ENCODE results near the gene OR5B2.
A peak's percentile ranks its signal among the peaks of the same experiment; 100 is the strongest.
"Not testable (repeated sequence)": the region's sequence is repeated elsewhere in the genome, so short reads cannot be mapped to it uniquely, and the experiment has no call there.

OR5B2 gene

DNA sequence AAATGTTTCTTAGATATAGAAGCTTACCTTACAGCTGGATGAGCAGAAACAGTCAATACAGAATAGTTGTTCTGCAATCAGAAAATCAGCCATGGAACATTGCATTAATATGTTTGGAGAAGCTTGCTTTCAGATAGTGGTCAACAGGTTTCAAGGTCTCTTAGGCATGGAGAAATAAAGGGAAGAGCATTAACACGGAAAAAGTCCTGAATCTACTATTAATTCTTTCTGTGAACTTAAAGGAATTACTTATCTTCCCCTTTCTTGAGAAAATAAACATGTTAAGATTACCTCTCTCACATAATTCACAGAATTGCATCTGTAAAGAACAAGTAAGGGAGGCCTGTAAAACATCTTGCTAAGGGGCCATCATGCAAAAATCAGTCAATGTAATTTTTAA is 21.1 kb downstream of the OR5B2 start, which contains the start of gene OR5B3:
Gene OR5B3, minus strand, starts transcription at position 101 of the 400 bp plus-strand sequence. CDS start 3,465 bp downstream, outside the sequence.
- H2BK5ac ChIP-seq (ENCODE audit: low read length), result no peak within 1 kb of the TSS
- H3K79me2 ChIP-seq (ENCODE audit: control insufficient read depth, insufficient read depth, low read length), result no peaks in the 10 kb centered on the region
- H4K8ac ChIP-seq (ENCODE audit: low read depth, low read length), result no peak within 1 kb of the TSS
- H3K4me2 ChIP-seq (ENCODE audit: low read length), result no peak within 1 kb of the TSS
- WGBS (ENCODE audit: extremely low coverage, insufficient coverage, low lambda C conversion rate), result no CpG with 5 or more reads among the region's 1 CpG
- no peak for DNase-seq
- no peaks in the 10 kb centered on the region for H3K4me1 ChIP-seq (ENCODE audit: control insufficient read depth, low read depth, low read length)
- H4K5ac ChIP-seq (ENCODE audit: low read length), result no peak within 1 kb of the TSS
- no peak within 1 kb of the TSS for H3K9ac ChIP-seq (ENCODE audit: low read length)
- H3K27ac ChIP-seq (ENCODE audit: low read depth, low read length), result no peak within 1 kb of the TSS
- H3K4ac ChIP-seq (ENCODE audit: low read depth, low read length), result no peak within 1 kb of the TSS
- no peak within 1 kb of the TSS for H2BK120ac ChIP-seq (ENCODE audit: low read depth, low read length)
- H3K23ac ChIP-seq (ENCODE audit: low read length), result no peak within 1 kb of the TSS
- no peaks in the 10 kb centered on the region for H3K36me3 ChIP-seq (ENCODE audit: control insufficient read depth, insufficient read depth, low read length)
- H2AK5ac ChIP-seq (ENCODE audit: low read length), result no peak within 1 kb of the TSS
- no peaks in the 10 kb centered on the region for H3K79me1 ChIP-seq (ENCODE audit: low read length)
- H3K18ac ChIP-seq (ENCODE audit: low read length), result no peak within 1 kb of the TSS
- H2BK15ac ChIP-seq (replicated peaks; ENCODE audit: low read depth), result no peak within 1 kb of the TSS
- H3K27me3 ChIP-seq (ENCODE audit: insufficient read depth, low read length, poor library complexity), result no peaks in the 10 kb centered on the region
- H3K56ac ChIP-seq (ENCODE audit: low read length), result no peak within 1 kb of the TSS
- H3K4me3 ChIP-seq (ENCODE audit: low read length), result no peak within 1 kb of the TSS

DNA sequence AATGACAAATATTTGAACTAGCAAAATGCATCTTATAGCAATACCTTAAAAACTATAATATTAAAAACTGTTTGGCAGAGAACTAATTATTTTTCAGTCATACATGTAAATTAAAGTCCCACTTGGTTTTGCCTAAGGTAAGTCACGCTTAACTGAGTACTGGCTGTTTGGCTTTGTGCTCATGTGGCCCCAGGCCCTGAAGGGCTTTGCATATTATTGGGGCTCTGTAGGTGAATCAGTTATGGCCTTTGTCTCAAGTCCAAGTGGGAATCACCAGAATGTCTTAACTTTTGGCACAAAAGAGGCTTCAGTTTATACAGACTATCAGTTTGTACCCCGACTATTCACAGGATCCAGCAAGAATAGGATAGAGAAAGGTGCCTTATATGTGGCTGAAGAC is 28.3 kb downstream of the OR5B2 start:
- H3K79me1 ChIP-seq (ENCODE audit: low read length); H3K79me2 ChIP-seq (ENCODE audit: control insufficient read depth, insufficient read depth, low read length); H3K27me3 ChIP-seq (ENCODE audit: insufficient read depth, low read length, poor library complexity); H3K56ac ChIP-seq (ENCODE audit: low read length); DNase-seq; H3K27ac ChIP-seq (ENCODE audit: low read depth, low read length); H4K8ac ChIP-seq (ENCODE audit: low read depth, low read length); H3K23ac ChIP-seq (ENCODE audit: low read length); H3K4me1 ChIP-seq (ENCODE audit: control insufficient read depth, low read depth, low read length); H2AK5ac ChIP-seq (ENCODE audit: low read length); H3K18ac ChIP-seq (ENCODE audit: low read length); H3K4me3 ChIP-seq (ENCODE audit: low read length); H2BK120ac ChIP-seq (ENCODE audit: low read depth, low read length); H2BK5ac ChIP-seq (ENCODE audit: low read length); H3K4ac ChIP-seq (ENCODE audit: low read depth, low read length); H3K36me3 ChIP-seq (ENCODE audit: control insufficient read depth, insufficient read depth, low read length); H4K5ac ChIP-seq (ENCODE audit: low read length); H3K9ac ChIP-seq (ENCODE audit: low read length); H3K4me2 ChIP-seq (ENCODE audit: low read length); H2BK15ac ChIP-seq (replicated peaks; ENCODE audit: low read depth): not testable (repeated sequence)
- WGBS (ENCODE audit: extremely low coverage, insufficient coverage, low lambda C conversion rate), result no CpG with 5 or more reads among the region's 2 CpGs

DNA sequence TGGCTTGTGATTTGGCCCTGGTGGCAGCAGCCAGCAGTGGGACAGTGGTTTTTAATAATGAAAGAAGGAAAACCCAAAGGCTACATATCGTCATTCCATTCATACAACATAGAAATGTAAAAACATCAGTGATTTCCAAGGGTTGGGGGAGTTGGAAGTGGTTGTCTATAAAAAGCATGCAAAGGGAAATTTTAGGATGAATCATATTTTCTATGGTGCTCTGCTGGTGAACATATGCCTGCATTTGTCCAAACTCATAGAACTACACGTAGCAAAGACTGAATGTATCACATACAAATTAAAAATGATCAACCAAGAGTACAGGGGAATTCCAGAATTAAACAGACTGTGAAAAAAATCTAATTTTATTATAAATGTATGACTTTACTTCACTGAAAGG is 32.3 kb downstream of the OR5B2 start:
- no peaks in the 10 kb centered on the region for H3K79me1 ChIP-seq (ENCODE audit: low read length)
- no peak overlapping the region for H2BK5ac ChIP-seq (ENCODE audit: low read length)
- no peak overlapping the region for H3K9ac ChIP-seq (ENCODE audit: low read length)
- no peak overlapping the region for H3K4me2 ChIP-seq (ENCODE audit: low read length)
- H4K5ac ChIP-seq (ENCODE audit: low read length), result no peak overlapping the region
- H3K56ac ChIP-seq (ENCODE audit: low read length), result no peak overlapping the region
- no peak overlapping the region for H2BK15ac ChIP-seq (replicated peaks; ENCODE audit: low read depth)
- H3K23ac ChIP-seq (ENCODE audit: low read length), result no peak overlapping the region
- no peaks in the 10 kb centered on the region for H3K27me3 ChIP-seq (ENCODE audit: insufficient read depth, low read length, poor library complexity)
- H4K8ac ChIP-seq (ENCODE audit: low read depth, low read length), result no peak overlapping the region
- no peaks in the 10 kb centered on the region for H3K79me2 ChIP-seq (ENCODE audit: control insufficient read depth, insufficient read depth, low read length)
- H2AK5ac ChIP-seq (ENCODE audit: low read length), result no peak overlapping the region
- WGBS (ENCODE audit: extremely low coverage, insufficient coverage, low lambda C conversion rate), result no CpG with 5 or more reads among the region's 2 CpGs
- no peak overlapping the region for H2BK120ac ChIP-seq (ENCODE audit: low read depth, low read length)
- no peak overlapping the region for H3K18ac ChIP-seq (ENCODE audit: low read length)
- H3K4me3 ChIP-seq (ENCODE audit: low read length), result no peak overlapping the region
- H3K4ac ChIP-seq (ENCODE audit: low read depth, low read length), result no peak overlapping the region
- no peaks in the 10 kb centered on the region for H3K36me3 ChIP-seq (ENCODE audit: control insufficient read depth, insufficient read depth, low read length)
- no peak for DNase-seq
- H3K4me1 ChIP-seq (ENCODE audit: control insufficient read depth, low read depth, low read length), result no peaks in the 10 kb centered on the region
- no peak overlapping the region for H3K27ac ChIP-seq (ENCODE audit: low read depth, low read length)

DNA sequence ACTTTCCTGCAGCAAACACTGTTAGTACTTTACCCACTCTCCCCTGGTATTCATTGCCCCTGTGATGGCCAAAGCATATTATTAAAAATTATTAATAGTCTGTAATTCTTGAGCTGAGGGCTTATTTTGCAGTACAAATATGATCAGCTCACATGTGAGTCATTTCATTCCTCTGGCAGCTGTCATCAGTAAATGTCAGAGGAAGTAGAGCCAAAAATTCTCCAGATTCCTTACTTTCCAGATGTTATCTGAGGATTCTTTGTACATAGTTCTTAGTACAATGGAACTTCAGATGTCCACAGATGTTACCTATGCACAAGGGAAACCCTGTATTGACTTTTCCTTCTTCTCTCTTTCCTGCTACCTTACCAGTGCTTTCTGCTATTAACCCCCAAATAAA is 33.7 kb downstream of the OR5B2 start:
- Histone ChIP-seq H4K8ac (ENCODE audit: low read depth, low read length) (no peak overlapping the region), H3K79me2 (ENCODE audit: control insufficient read depth, insufficient read depth, low read length) (no peaks in the 10 kb centered on the region), H2AK5ac (ENCODE audit: low read length) (no peak overlapping the region), H3K4me2 (ENCODE audit: low read length) (no peak overlapping the region), H3K79me1 (ENCODE audit: low read length) (no peaks in the 10 kb centered on the region), H3K4ac (ENCODE audit: low read depth, low read length) (no peak overlapping the region), H3K27me3 (ENCODE audit: insufficient read depth, low read length, poor library complexity) (no peaks in the 10 kb centered on the region), H3K36me3 (ENCODE audit: control insufficient read depth, insufficient read depth, low read length) (no peaks in the 10 kb centered on the region), H3K23ac (ENCODE audit: low read length) (no peak overlapping the region), H3K9ac (ENCODE audit: low read length) (no peak overlapping the region), H2BK15ac (replicated peaks; ENCODE audit: low read depth) (no peak overlapping the region), H2BK120ac (ENCODE audit: low read depth, low read length) (no peak overlapping the region), H4K5ac (ENCODE audit: low read length) (no peak overlapping the region), H3K56ac (ENCODE audit: low read length) (no peak overlapping the region), H3K4me3 (ENCODE audit: low read length) (no peak overlapping the region), H2BK5ac (ENCODE audit: low read length) (no peak overlapping the region), H3K27ac (ENCODE audit: low read depth, low read length) (no peak overlapping the region), H3K4me1 (ENCODE audit: control insufficient read depth, low read depth, low read length) (no peaks in the 10 kb centered on the region), H3K18ac (ENCODE audit: low read length) (no peak overlapping the region)
- DNase-seq, result peak; percentile 46

DNA sequence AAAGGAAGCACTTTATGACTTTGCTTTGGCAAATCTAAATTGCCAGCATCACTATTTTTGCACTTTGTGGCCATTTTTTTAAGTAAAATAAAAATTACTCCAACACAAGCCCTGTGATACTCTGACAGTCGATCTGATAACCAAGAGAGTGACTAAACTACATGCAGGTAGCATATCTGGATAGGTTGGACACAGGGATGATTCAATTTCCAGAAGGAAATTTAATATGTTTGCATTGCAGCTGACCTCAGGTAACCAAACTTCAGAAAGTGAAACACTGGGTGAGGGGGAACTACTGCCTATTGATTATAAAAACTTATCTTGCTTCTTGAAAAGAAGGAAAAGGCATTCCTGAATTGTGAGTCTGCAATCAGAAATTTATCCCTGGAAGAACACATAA is 35.2 kb downstream of the OR5B2 start:
- H3K4ac ChIP-seq (ENCODE audit: low read depth, low read length), result no peak overlapping the region
- no peak overlapping the region for H2AK5ac ChIP-seq (ENCODE audit: low read length)
- no peak overlapping the region for H3K27ac ChIP-seq (ENCODE audit: low read depth, low read length)
- H3K23ac ChIP-seq (ENCODE audit: low read length), result no peak overlapping the region
- no peak overlapping the region for H3K9ac ChIP-seq (ENCODE audit: low read length)
- no peak overlapping the region for H2BK120ac ChIP-seq (ENCODE audit: low read depth, low read length)
- H3K27me3 ChIP-seq (ENCODE audit: insufficient read depth, low read length, poor library complexity), result no peaks in the 10 kb centered on the region
- H4K8ac ChIP-seq (ENCODE audit: low read depth, low read length), result no peak overlapping the region
- no CpG with 5 or more reads among the region's 1 CpG for WGBS (ENCODE audit: extremely low coverage, insufficient coverage, low lambda C conversion rate)
- H3K4me2 ChIP-seq (ENCODE audit: low read length), result no peak overlapping the region
- no peak overlapping the region for H3K56ac ChIP-seq (ENCODE audit: low read length)
- H3K4me3 ChIP-seq (ENCODE audit: low read length), result no peak overlapping the region
- H3K4me1 ChIP-seq (ENCODE audit: control insufficient read depth, low read depth, low read length), result no peaks in the 10 kb centered on the region
- H2BK15ac ChIP-seq (replicated peaks; ENCODE audit: low read depth), result no peak overlapping the region
- H3K18ac ChIP-seq (ENCODE audit: low read length), result no peak overlapping the region
- DNase-seq, result no peak
- H3K36me3 ChIP-seq (ENCODE audit: control insufficient read depth, insufficient read depth, low read length), result no peaks in the 10 kb centered on the region
- no peaks in the 10 kb centered on the region for H3K79me1 ChIP-seq (ENCODE audit: low read length)
- H2BK5ac ChIP-seq (ENCODE audit: low read length), result no peak overlapping the region
- H3K79me2 ChIP-seq (ENCODE audit: control insufficient read depth, insufficient read depth, low read length), result no peaks in the 10 kb centered on the region
- no peak overlapping the region for H4K5ac ChIP-seq (ENCODE audit: low read length)

DNA sequence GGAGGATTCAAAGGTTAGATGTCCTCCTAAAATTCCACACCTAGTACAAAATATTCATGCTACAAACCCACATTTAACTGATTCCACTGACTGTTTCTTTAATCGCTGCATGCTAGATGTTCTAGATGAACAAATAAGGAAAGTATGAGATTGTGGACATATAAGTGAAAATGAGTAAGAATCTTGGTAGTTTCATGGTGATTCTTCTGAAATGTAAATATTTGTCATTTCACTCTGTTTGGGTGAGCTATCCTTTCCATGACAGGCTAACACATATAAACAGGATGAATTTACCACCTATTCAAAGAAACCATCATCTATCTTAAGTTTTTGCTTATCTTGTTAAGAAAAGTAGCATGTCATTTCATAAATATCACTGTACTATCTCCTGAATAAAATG is 36.0 kb downstream of the OR5B2 start:
- no peak overlapping the region for H3K56ac ChIP-seq (ENCODE audit: low read length)
- no peak overlapping the region for H3K23ac ChIP-seq (ENCODE audit: low read length)
- H2AK5ac ChIP-seq (ENCODE audit: low read length), result no peak overlapping the region
- no peak overlapping the region for H2BK15ac ChIP-seq (replicated peaks; ENCODE audit: low read depth)
- no peak overlapping the region for H3K4me2 ChIP-seq (ENCODE audit: low read length)
- no peak overlapping the region for H4K5ac ChIP-seq (ENCODE audit: low read length)
- H3K36me3 ChIP-seq (ENCODE audit: control insufficient read depth, insufficient read depth, low read length), result no peaks in the 10 kb centered on the region
- no peak overlapping the region for H3K4me3 ChIP-seq (ENCODE audit: low read length)
- H4K8ac ChIP-seq (ENCODE audit: low read depth, low read length), result no peak overlapping the region
- H3K4ac ChIP-seq (ENCODE audit: low read depth, low read length), result no peak overlapping the region
- no peak overlapping the region for H2BK5ac ChIP-seq (ENCODE audit: low read length)
- no peak overlapping the region for H2BK120ac ChIP-seq (ENCODE audit: low read depth, low read length)
- H3K9ac ChIP-seq (ENCODE audit: low read length), result no peak overlapping the region
- H3K27me3 ChIP-seq (ENCODE audit: insufficient read depth, low read length, poor library complexity), result no peaks in the 10 kb centered on the region
- no peaks in the 10 kb centered on the region for H3K79me1 ChIP-seq (ENCODE audit: low read length)
- no peaks in the 10 kb centered on the region for H3K4me1 ChIP-seq (ENCODE audit: control insufficient read depth, low read depth, low read length)
- no peak overlapping the region for H3K18ac ChIP-seq (ENCODE audit: low read length)
- H3K27ac ChIP-seq (ENCODE audit: low read depth, low read length), result no peak overlapping the region
- no peaks in the 10 kb centered on the region for H3K79me2 ChIP-seq (ENCODE audit: control insufficient read depth, insufficient read depth, low read length)
- DNase-seq, result no peak
- WGBS (ENCODE audit: extremely low coverage, insufficient coverage, low lambda C conversion rate), result no CpG with 5 or more reads among the region's 1 CpG

Measured in mesendoderm (in vitro differentiated cells).